T-helper 2 cell treated with Interferon-gamma antibody and Interleukin-4, amounts not matched to agents 5 μg/mL and 100 μg/mL, for 36 hours (primary cell): Measurements from ENCODE around the gene PRDM10.
"Not testable (repeated sequence)": the region's sequence is repeated elsewhere in the genome, so short reads cannot be mapped to it uniquely, and the experiment has no call there.

Experiments used
- DNase-seq: peaks from one replicate; pipeline ENCODE4 v3.0.0; 2021; ENCODE audit warnings: low spot score
- H3K27ac Mint-ChIP-seq: one replicate; pipeline ENCODE4 v1.8.0; 2021; ENCODE audit warnings: mild to moderate bottlenecking, mixed read lengths
- H3K27me3 Mint-ChIP-seq: one replicate; pipeline ENCODE4 v1.8.0; 2021; ENCODE audit warnings: low read depth, mixed read lengths
- H3K36me3 Mint-ChIP-seq: one replicate; pipeline ENCODE4 v1.8.0; 2021; ENCODE audit warnings: low read depth, mixed read lengths
- H3K4me1 Mint-ChIP-seq: one replicate; pipeline ENCODE4 v1.8.0; 2021; ENCODE audit warnings: low read depth, mixed read lengths
- H3K4me3 Mint-ChIP-seq: one replicate; pipeline ENCODE4 v1.8.0; 2022; ENCODE audit warnings: mild to moderate bottlenecking, moderate library complexity, mixed read lengths
- H3K9me3 Mint-ChIP-seq: one replicate; pipeline ENCODE4 v1.8.0; 2021; ENCODE audit warnings: mixed read lengths

PRDM10 gene

DNA sequence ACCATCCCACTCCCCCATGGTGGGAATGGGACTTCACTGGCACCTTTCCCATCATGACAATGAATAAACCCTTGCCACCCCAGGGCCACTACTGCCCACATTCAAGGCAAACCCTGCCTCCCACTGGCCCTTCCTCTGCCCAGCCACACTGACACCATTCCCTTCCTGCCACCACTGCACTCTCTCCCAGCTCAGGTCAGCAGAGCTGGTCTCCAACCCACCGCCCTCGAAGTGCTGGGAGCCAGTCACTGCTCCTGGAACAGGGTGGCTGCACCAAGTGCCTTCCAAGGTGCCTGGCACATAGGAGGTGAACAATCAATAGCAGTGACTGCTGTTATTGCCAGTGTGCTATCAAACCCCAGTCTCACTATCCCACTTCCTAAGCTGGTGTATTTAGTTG, 27.1 kb downstream of the PRDM10 start:
- no peak overlapping the region for H3K27ac Mint-ChIP-seq
- H3K36me3 Mint-ChIP-seq, result no peaks in the 10 kb centered on the region

DNA sequence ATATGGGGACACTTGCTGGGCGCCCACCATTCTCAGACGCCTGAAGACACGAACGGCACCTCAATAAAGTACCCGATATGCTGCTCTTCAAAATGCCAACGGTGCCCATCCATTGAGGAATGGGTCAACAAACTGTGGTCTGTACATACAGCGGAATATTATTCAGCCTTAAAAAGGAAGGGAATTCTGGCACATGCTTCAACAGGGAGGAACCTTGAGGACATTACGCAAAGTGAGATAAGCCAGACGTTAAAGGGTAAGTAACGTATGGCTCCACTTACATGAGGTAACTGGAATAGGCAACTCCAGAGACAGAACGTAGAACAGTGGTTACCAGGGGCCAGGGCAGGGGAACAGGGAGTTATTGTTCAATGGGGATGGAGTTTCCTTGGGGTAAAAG, 28.0 kb downstream of the PRDM10 start:
- DNase-seq, result no peak
- H3K4me3 Mint-ChIP-seq, result no peak overlapping the region
- no peaks in the 10 kb centered on the region for H3K4me1 Mint-ChIP-seq
- no peaks in the 10 kb centered on the region for H3K9me3 Mint-ChIP-seq
- H3K27ac Mint-ChIP-seq, result no peak overlapping the region
- H3K36me3 Mint-ChIP-seq, result no peaks in the 10 kb centered on the region
- no peaks in the 10 kb centered on the region for H3K27me3 Mint-ChIP-seq

More for the DNA sequence above, 27.1 kb downstream of the PRDM10 start:
- H3K27me3 Mint-ChIP-seq, result no peaks in the 10 kb centered on the region
- H3K4me3 Mint-ChIP-seq, result no peak overlapping the region
- H3K9me3 Mint-ChIP-seq, result no peaks in the 10 kb centered on the region
- no peak for DNase-seq
- peaks cover under 1% of the 10 kb centered on the region for H3K4me1 Mint-ChIP-seq

DNA sequence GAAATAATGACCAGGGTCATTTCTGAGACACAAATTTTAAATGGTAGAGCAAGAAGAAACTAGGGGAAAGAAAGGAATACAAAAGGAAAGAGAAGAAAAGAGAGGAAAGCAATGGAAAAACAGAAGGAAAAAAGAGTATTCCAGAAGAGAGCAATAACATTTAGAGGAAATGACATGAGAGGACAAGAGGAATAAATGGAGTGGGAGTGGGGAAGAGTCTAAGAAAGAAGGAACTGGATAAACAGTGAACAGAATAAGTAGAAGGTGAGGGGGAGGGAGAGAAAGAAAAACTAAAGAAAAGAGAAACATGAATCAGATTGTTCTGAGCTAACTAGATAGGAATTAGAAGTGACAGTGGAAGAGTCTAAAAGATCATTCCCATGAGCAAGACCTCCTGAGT, 28.4 kb downstream of the PRDM10 start:
- Mint-ChIP-seq H3K4me1 (no peaks in the 10 kb centered on the region), H3K9me3 (no peaks in the 10 kb centered on the region), H3K4me3 (no peak overlapping the region), H3K27me3 (no peaks in the 10 kb centered on the region), H3K27ac (no peak overlapping the region), H3K36me3 (no peaks in the 10 kb centered on the region)
- DNase-seq, result no peak

DNA sequence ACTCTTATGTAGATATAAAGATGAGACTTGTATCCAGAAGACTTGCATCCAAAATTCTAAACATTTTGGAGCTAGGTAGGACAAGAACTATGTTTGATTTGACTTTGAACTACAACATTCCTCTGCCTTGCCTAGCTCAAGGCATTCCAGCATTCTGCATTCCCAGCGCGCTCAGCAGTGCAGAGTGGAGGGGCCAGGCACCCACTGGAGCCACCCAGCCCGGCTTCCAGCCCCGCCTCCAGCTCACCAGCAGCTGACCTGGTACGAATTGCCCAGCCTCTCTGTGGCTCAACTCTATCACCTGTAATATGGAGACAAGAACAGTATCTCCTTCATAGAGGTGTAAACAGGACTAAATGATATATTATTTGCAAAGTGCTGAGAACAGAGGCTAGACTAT, 28.8 kb downstream of the PRDM10 start:
- DNase-seq, result no peak
- H3K4me1 Mint-ChIP-seq, result no peaks in the 10 kb centered on the region
- no peaks in the 10 kb centered on the region for H3K36me3 Mint-ChIP-seq
- no peaks in the 10 kb centered on the region for H3K27me3 Mint-ChIP-seq
- H3K9me3 Mint-ChIP-seq, result no peaks in the 10 kb centered on the region
- H3K27ac Mint-ChIP-seq, result no peak overlapping the region
- H3K4me3 Mint-ChIP-seq, result no peak overlapping the region

DNA sequence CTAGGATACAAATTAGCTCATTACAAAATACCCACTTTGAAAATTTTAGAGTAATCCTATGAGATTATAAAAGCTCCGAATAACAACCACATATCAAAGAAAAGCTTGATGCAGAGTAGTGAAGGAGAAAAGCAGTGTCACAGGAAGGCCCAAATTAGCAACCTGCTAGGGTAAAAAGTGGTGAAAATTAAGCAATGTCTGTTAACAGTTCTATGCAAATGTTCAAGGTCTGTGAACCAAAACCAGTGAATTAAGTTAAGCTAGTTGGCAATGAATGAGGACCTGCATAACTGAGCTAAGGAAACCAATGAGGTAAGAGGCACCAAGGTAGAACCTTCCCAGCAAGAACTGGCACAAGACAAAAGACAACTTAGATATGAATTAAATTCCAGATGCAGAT, 29.6 kb downstream of the PRDM10 start:
- Mint-ChIP-seq H3K27me3 (no peaks in the 10 kb centered on the region), H3K4me3 (no peak overlapping the region), H3K27ac (no peak overlapping the region), H3K9me3 (no peaks in the 10 kb centered on the region), H3K4me1 (no peaks in the 10 kb centered on the region), H3K36me3 (no peaks in the 10 kb centered on the region)
- DNase-seq, result no peak

DNA sequence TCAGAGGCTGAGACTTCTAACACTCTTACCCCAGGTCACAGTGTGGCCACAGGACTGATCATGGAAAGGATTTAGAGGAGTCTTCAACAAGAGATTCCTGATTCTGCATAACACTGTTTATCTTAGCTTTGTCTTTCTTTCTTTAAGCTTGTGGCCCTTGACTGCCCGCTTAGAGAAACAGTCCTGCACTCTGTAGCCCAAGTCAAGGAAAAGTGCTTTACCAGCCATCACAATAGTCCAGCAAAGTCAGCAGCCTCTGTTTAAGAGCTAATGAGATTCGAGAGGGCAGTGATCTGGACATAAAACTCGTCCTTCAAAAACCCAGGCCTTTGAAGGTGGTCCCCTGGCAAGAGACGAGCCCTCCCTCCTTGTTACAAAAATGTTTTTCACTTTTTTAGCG, 30.0 kb downstream of the PRDM10 start:
- Mint-ChIP-seq H3K27me3 (no peaks in the 10 kb centered on the region), H3K4me3 (no peak overlapping the region), H3K27ac (no peak overlapping the region), H3K4me1 (no peaks in the 10 kb centered on the region), H3K36me3 (no peaks in the 10 kb centered on the region), H3K9me3 (no peaks in the 10 kb centered on the region)
- DNase-seq, result no peak

DNA sequence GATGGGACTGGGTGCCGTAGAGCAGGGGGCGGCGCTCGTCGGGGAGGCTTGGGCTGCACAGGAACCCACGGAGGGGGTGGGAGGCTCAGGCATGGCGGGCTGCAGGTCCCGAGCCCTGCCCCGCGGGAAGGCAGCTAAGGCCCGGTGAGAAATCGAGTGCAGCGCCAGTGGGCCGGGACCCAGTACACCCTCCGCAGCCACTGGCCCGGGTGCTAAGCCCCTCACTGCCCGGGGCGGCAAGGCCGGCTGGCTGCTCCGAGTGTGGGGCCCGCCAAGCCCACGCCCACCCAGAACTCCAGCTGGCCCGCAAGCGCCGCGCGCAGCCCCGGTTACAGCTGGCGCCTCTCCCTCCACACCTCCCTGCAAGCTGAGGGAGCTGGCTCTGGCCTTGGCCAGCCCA, 30.8 kb downstream of the PRDM10 start:
- not testable (repeated sequence) for DNase-seq, H3K4me1 Mint-ChIP-seq, H3K36me3 Mint-ChIP-seq, H3K27me3 Mint-ChIP-seq, H3K4me3 Mint-ChIP-seq, H3K27ac Mint-ChIP-seq, H3K9me3 Mint-ChIP-seq

DNA sequence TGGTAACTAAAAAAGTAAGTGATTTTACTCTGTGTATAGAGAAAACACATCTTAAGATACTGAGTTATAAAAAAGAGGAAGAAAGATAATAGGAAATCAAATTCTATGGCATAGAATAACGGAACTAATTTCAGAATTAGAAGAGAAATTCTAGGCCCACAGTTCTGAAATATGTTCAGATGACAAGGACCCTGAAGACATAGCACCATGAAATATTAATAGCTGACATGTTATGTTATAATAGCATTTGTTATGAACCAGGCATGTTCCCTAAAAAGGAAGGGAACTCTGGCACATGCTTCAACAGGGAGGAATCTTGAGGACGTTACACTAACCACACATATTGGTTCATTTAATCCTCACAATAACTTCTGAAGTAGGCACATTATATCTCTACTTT, 32.7 kb downstream of the PRDM10 start:
- no peak for DNase-seq
- H3K4me3 Mint-ChIP-seq, result no peak overlapping the region
- no peaks in the 10 kb centered on the region for H3K9me3 Mint-ChIP-seq
- no peaks in the 10 kb centered on the region for H3K36me3 Mint-ChIP-seq
- H3K4me1 Mint-ChIP-seq, result peaks cover 6% of the 10 kb centered on the region
- H3K27me3 Mint-ChIP-seq, result no peaks in the 10 kb centered on the region
- no peak overlapping the region for H3K27ac Mint-ChIP-seq

DNA sequence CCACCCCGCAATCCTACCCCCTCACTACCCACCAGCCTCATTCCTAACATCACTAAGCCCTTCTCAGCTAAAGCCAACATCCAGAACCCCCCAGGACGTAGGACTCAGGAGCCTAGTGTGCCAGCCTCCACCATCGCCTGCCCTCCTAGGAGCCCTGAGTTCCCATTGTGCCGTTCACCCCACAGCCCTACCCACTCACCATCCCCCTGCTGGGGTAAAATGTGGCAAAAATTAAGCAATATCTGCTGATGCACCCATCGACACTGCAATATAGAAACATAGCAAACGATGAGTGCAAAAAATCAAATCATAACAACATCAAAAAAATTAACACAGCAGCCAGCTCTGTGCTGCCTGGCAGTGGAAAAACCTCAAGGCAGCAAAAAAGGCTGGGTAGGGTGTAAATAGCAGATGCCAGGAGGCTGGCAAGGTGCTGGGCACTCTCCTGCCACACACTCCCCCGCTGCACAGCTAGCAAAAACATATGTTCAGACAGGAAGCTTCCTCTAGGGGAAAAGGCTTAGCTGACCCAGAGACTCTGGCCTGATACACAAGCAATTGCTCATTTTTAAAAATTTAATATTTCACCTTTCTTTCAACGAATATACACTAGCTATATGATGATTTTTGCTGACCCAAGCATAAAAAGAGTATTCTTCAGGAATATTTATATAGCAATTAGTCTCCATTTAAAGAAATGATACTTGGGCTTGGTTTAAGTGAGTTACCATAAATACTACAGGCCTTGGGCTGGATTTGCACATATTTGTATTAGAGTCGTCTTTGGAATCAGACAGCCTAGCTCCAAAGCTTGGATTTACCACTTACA, 33.8 kb downstream of the PRDM10 start:
- Mint-ChIP-seq H3K4me1 (peaks cover 7% of the 10 kb centered on the region), H3K4me3 (no peak overlapping the region), H3K36me3 (no peaks in the 10 kb centered on the region), H3K9me3 (no peaks in the 10 kb centered on the region), H3K27me3 (no peaks in the 10 kb centered on the region), H3K27ac (no peak overlapping the region)
- DNase-seq, result no peak

DNA sequence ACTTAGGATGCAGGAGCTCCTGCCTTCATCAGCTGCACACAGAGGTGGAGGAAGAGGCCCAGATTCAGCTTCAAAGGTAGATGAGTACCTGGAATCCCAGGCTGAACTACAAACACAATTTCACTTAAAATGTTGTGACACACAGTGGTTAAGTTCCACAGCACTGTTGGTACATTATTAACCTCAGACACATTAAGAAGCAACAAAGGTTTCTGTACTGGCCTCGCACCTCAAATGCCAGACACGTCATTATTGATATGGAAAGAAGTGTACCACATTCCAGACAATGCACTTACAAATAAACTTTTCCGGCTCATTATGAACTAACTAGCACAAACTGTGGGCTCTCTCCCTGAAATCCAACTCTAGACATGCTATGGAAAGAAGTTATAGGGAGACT, 34.6 kb downstream of the PRDM10 start:
- H3K27me3 Mint-ChIP-seq, result no peaks in the 10 kb centered on the region
- H3K4me3 Mint-ChIP-seq, result no peak overlapping the region
- H3K27ac Mint-ChIP-seq, result no peak overlapping the region
- H3K4me1 Mint-ChIP-seq, result peaks cover 7% of the 10 kb centered on the region
- DNase-seq, result no peak
- no peaks in the 10 kb centered on the region for H3K9me3 Mint-ChIP-seq
- H3K36me3 Mint-ChIP-seq, result no peaks in the 10 kb centered on the region

DNA sequence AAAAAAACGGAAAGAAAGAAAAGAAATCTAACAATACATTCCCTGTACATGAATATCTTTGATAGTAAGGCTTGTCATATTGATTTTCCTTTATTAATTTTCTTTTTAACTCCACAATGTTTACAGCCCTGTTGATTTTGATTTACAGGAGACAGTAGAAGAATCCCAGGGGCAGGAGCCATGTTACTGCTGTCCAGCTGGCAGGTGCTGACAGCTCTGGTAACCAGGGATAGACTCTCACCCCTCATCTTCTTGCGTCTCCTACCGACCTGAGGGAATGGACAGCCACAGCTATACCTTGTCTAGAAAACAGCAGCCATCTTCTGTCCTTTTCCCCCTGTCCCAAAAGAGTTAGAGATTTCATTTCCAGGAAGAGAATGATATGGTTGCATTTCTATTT, 37.4 kb downstream of the PRDM10 start:
- DNase-seq, result no peak
- H3K27ac Mint-ChIP-seq, result no peak overlapping the region
- H3K4me3 Mint-ChIP-seq, result no peak overlapping the region
- no peaks in the 10 kb centered on the region for H3K9me3 Mint-ChIP-seq
- peaks cover 11% of the 10 kb centered on the region for H3K4me1 Mint-ChIP-seq
- H3K36me3 Mint-ChIP-seq, result peaks cover 1% of the 10 kb centered on the region
- no peaks in the 10 kb centered on the region for H3K27me3 Mint-ChIP-seq

DNA sequence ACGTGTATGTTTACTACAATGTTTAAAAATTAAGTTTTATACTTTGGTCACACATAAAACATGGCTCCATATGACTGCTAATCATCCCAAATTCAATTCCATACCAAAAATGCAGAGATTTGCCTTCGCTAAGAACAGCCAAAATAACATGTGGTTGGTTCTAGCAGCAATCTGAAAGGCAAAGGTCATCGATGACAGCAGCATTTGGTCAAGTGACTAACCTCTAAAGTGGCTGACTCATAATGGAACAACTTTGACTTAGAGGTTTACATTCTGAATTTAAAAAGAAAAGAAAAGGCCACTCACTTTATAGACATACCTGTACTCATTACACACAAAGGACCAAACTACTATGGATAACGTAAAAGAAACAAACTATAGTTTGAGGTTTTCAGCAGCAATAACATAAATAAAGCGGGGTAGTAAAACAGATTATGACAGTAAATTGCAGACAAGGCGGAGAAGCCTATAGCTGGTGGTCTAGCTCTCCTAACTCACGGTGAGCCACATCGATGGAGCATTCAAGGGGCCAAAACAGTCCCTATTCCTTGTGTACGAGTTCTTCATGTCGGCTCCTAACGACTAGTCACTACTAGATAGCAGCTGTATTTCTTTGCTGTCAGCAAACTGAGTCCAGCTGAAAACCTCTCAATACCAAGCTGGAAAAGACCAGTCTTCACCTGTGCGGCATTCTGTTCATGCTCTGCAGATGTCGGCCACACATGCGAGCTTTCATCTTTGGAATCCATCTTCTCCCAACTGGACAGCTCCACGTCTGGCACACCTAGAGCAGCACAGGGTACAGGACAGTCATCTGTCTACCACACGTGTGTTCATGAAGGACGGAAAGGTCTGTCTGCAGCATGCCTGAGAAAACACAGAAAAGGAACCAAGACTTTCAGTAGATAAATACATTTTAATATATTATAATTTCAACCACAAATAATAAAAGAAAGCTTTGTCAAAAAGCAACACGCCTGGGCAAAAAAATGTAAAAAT, 42.1 kb downstream of the PRDM10 start:
- H3K9me3 Mint-ChIP-seq, result no peaks in the 10 kb centered on the region
- H3K27ac Mint-ChIP-seq, result peak overlapping the region; percentile 65
- no peak overlapping the region for H3K4me3 Mint-ChIP-seq
- H3K27me3 Mint-ChIP-seq, result no peaks in the 10 kb centered on the region
- DNase-seq, result peak; percentile 50
- H3K36me3 Mint-ChIP-seq, result peaks cover 14% of the 10 kb centered on the region
- H3K4me1 Mint-ChIP-seq, result peaks cover 7% of the 10 kb centered on the region

DNA sequence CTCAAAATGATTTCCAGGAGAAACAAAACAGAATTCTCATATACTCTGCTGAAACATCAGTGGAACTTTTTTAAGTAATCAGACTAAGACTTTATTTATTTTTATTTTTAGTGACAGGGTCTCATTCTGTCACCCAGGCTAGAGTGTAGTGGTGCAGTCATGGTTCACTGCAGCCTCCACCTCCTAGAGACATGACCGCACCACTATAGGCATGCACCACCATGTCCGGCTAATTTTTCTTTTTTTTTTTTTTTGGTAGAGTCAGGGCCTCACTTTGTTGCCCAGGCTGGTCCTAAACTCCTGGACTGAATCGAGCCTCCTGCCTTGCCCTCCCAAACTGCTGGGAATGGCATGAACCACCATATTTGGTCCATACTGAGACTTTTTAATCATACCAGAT, 42.9 kb downstream of the PRDM10 start:
- no peaks in the 10 kb centered on the region for H3K9me3 Mint-ChIP-seq
- no peak for DNase-seq
- no peaks in the 10 kb centered on the region for H3K27me3 Mint-ChIP-seq
- H3K4me3 Mint-ChIP-seq, result no peak overlapping the region
- no peak overlapping the region for H3K27ac Mint-ChIP-seq
- H3K36me3 Mint-ChIP-seq, result peaks cover 16% of the 10 kb centered on the region
- peaks cover 7% of the 10 kb centered on the region for H3K4me1 Mint-ChIP-seq

DNA sequence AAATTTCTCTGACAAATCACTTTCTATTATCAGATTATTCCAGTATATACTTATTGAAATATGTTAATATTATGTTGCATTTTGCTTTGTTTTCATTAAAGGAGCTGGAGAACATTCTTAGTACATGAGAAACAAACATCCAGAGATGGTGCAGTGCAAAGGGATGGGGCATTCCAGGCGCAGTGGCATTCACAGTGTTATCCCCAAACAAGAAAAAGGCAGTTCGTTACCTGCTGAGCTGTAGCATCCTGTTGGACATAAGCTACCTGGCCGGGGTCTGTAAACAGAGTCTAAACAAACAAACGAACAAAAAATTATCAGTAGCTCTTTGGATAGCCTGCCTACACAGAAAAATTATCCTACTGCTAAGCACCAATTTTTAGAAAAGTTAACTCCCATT, 47.4 kb downstream of the PRDM10 start:
- DNase-seq, result no peak
- Mint-ChIP-seq H3K27ac (no peak overlapping the region), H3K4me3 (no peak overlapping the region), H3K4me1 (peaks cover 7% of the 10 kb centered on the region), H3K36me3 (peaks cover 15% of the 10 kb centered on the region), H3K9me3 (no peaks in the 10 kb centered on the region), H3K27me3 (no peaks in the 10 kb centered on the region)
